ENCODE results near the gene OPCML.

OPCML gene

DNA sequence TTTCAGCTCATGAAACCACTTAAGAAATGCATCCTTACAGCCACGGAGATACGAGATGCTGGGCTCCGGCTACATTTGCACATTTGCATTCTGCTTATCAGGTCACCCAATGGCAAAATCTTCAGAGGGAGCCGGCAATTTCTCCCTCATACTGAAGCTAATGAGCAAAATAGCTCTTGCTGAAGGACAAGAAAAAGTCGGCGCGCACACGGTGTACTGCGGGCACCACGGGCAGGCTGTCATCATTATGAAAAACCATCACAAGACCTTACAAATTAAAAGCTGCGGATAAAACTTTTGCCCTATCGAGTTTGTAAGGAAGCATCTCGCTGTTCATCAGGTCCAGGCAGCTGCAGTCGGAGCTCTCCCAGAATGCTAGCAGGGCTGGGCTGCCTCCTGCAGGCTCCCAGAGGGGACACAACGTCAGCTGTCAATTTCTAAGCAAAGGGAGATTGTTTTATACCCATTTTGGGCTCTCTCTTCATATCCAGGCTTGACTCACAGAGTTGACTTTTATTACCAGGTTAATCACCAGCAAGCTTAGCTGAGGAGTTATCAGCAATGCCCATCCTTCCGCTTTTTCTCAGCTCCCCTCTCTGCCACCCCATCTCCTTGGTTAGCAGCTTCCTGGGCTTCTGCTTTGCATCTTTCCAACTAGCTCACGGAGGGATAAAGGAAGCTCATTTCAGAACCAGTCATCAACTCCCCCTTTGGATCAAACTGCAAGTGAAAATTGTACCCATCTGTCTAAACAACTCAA lies 375.1 kb downstream of the OPCML start:
- TF ChIP-seq CTCF (IDR thresholded peaks at IDR 0.05; ENCODE audit: insufficient read depth, low read depth, low read length, missing control alignments), result no peak
- DNase-seq (ENCODE audit: low read depth), result no peak
- H3K4me3 ChIP-seq (ENCODE audit: low read length), result no peak overlapping the region

DNA sequence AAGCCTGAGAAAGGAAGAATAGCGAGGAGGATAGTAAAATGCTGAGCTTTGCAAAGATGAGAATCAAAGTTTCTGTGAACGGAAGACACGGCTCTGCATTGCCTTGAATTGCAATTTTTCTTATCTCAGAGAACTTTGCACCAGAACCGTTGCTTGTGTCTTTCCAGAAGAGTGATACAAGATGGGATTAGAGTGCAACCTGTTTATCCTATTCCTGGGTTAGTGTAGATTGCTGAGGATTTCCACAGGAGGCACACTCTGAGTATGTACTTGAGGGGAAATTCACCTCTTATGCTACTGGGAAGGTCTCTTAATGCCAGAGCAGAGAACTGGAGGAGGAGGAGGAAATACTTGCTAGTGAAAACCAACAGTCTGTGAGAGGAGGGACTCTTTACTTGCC lies 377.5 kb downstream of the OPCML start:
- no peak overlapping the region for H3K4me3 ChIP-seq (ENCODE audit: low read length)
- no peak for TF ChIP-seq CTCF (IDR thresholded peaks at IDR 0.05; ENCODE audit: insufficient read depth, low read depth, low read length, missing control alignments)

GRCh38 chr11:133154076-133154475 lies 378.2 kb downstream of the OPCML start:
- TF ChIP-seq CTCF (IDR thresholded peaks at IDR 0.05; ENCODE audit: insufficient read depth, low read depth, low read length, missing control alignments), result no peak
- no peak for DNase-seq (ENCODE audit: low read depth)

More for the DNA sequence above, 377.5 kb downstream of the OPCML start:
- DNase-seq (ENCODE audit: low read depth), result no peak

GRCh38 chr11:133153031-133153430 lies 379.3 kb downstream of the OPCML start:
- no peak for TF ChIP-seq CTCF (IDR thresholded peaks at IDR 0.05; ENCODE audit: insufficient read depth, low read depth, low read length, missing control alignments)
- DNase-seq (ENCODE audit: low read depth), result no peak
- H3K4me3 ChIP-seq (ENCODE audit: low read length), result no peak overlapping the region

More at GRCh38 chr11:133154076-133154475, 378.2 kb downstream of the OPCML start:
- no peak overlapping the region for H3K4me3 ChIP-seq (ENCODE audit: low read length)

- no peak for TF ChIP-seq CTCF (IDR thresholded peaks at IDR 0.05; ENCODE audit: insufficient read depth, low read depth, low read length, missing control alignments)
- DNase-seq (ENCODE audit: low read depth), result no peak
- no peak overlapping the region for H3K4me3 ChIP-seq (ENCODE audit: low read length)
These were observed 382.6 kb downstream of the OPCML start for GRCh38 chr11:133149698-133150097.

- TF ChIP-seq CTCF (IDR thresholded peaks at IDR 0.05; ENCODE audit: insufficient read depth, low read depth, low read length, missing control alignments), result no peak
- H3K4me3 ChIP-seq (ENCODE audit: low read length), result no peak overlapping the region
- no peak for DNase-seq (ENCODE audit: low read depth)
These were observed 384.7 kb downstream of the OPCML start for GRCh38 chr11:133147625-133148024.

All from epithelial cell of esophagus (primary cell).